Type B pancreatic cell (in vitro differentiated cells): ENCODE measurements around the gene SNX30. TPM values are rescaled to one million over a fixed set of nuclear protein-coding genes. Genes with fewer than 3 reads are reported as not detected.

ENCODE experiments used
- DNase-seq: peaks from one replicate; pipeline ENCODE4 v3.0.0; 2021; ENCODE audit warnings: mixed read lengths; ENCODE audit not compliant: unreplicated experiment; ENCODE audit errors: extremely low spot score
- H3K27ac Mint-ChIP-seq: 2 replicates; pipeline ENCODE4 v1.8.0; 2021; ENCODE audit warnings: mild to moderate bottlenecking, mixed read lengths
- H3K27me3 Mint-ChIP-seq: 2 replicates; pipeline ENCODE4 v1.8.0; 2021; ENCODE audit warnings: mixed read lengths
- H3K36me3 Mint-ChIP-seq: 2 replicates; pipeline ENCODE4 v1.8.0; 2021; ENCODE audit warnings: mixed read lengths
- H3K4me1 Mint-ChIP-seq: one replicate; pipeline ENCODE4 v1.8.0; 2021; ENCODE audit warnings: mixed read lengths; ENCODE audit not compliant: unreplicated experiment
- H3K4me3 Mint-ChIP-seq: 2 replicates; pipeline ENCODE4 v1.8.0; 2021; ENCODE audit warnings: mild to moderate bottlenecking, mixed read lengths
- H3K9me3 Mint-ChIP-seq: 2 replicates; pipeline ENCODE4 v1.8.0; 2021; ENCODE audit warnings: mixed read lengths
- CTCF ChIP-seq: fragments of 200-600 bp; sonication (generic); conservative IDR thresholded peaks from 2 replicates; pipeline ENCODE4 v1.5.0; 2021; ENCODE audit warnings: antibody characterized with exemption, mild to moderate bottlenecking
- total RNA-seq: library from RNA; stranded (reverse); gene quantifications from 2 replicates; pipeline ENCODE4 v1.2.1, GENCODE V29; 2021; ENCODE audit warnings: low replicate concordance

The SNX30 gene
- total RNA-seq, 1 donor from 2014 or later = 10.6 TPM

GRCh38 chr9:112869917-112870316 lies 119.4 kb downstream of the SNX30 start:
- Mint-ChIP-seq H3K27me3 (no peaks in the 10 kb centered on the region), H3K4me1 (peaks cover 24% of the 10 kb centered on the region), H3K9me3 (peaks cover 6% of the 10 kb centered on the region), H3K36me3 (peaks cover 10% of the 10 kb centered on the region), H3K4me3 (peak overlapping the region; percentile 1), H3K27ac (peak overlapping the region; percentile 14)
- no peak for DNase-seq
- TF ChIP-seq CTCF = no peak

GRCh38 chr9:112870556-112870955 lies 120.0 kb downstream of the SNX30 start:
- no peaks in the 10 kb centered on the region for H3K27me3 Mint-ChIP-seq
- no peak for DNase-seq

GRCh38 chr9:112872019-112872418 lies 121.5 kb downstream of the SNX30 start:
- TF ChIP-seq CTCF = no peak
- peaks cover 15% of the 10 kb centered on the region for H3K36me3 Mint-ChIP-seq
- no peaks in the 10 kb centered on the region for H3K27me3 Mint-ChIP-seq
- H3K4me1 Mint-ChIP-seq = peaks cover 24% of the 10 kb centered on the region
- peak overlapping the region; percentile 13 for H3K27ac Mint-ChIP-seq
- H3K9me3 Mint-ChIP-seq = peaks cover 6% of the 10 kb centered on the region
- H3K4me3 Mint-ChIP-seq = no peak overlapping the region
- no peak for DNase-seq

More at GRCh38 chr9:112870556-112870955, 120.0 kb downstream of the SNX30 start:
- peaks cover 10% of the 10 kb centered on the region for H3K36me3 Mint-ChIP-seq
- no peak for TF ChIP-seq CTCF
- no peak overlapping the region for H3K27ac Mint-ChIP-seq
- no peak overlapping the region for H3K4me3 Mint-ChIP-seq
- H3K9me3 Mint-ChIP-seq = peaks cover 6% of the 10 kb centered on the region
- peaks cover 24% of the 10 kb centered on the region for H3K4me1 Mint-ChIP-seq

- no peaks in the 10 kb centered on the region for H3K9me3 Mint-ChIP-seq
- no peaks in the 10 kb centered on the region for H3K27me3 Mint-ChIP-seq
- no peak overlapping the region for H3K4me3 Mint-ChIP-seq
- no peak for DNase-seq
- H3K4me1 Mint-ChIP-seq = peaks cover 14% of the 10 kb centered on the region
- no peak overlapping the region for H3K27ac Mint-ChIP-seq
- H3K36me3 Mint-ChIP-seq = peaks cover 11% of the 10 kb centered on the region
- no peak for TF ChIP-seq CTCF
Measured at GRCh38 chr9:112873773-112874405, 123.3 kb downstream of the SNX30 start.

- no peaks in the 10 kb centered on the region for H3K27me3 Mint-ChIP-seq
- no peak overlapping the region for H3K4me3 Mint-ChIP-seq
- TF ChIP-seq CTCF = no peak
- peaks cover 8% of the 10 kb centered on the region for H3K36me3 Mint-ChIP-seq
- peaks cover 5% of the 10 kb centered on the region for H3K4me1 Mint-ChIP-seq
- no peaks in the 10 kb centered on the region for H3K9me3 Mint-ChIP-seq
- DNase-seq = no peak
- H3K27ac Mint-ChIP-seq = no peak overlapping the region
Measured at GRCh38 chr9:112878752-112879151, 128.2 kb downstream of the SNX30 start.

GRCh38 chr9:112880650-112881049 lies 130.1 kb downstream of the SNX30 start:
- peaks cover 11% of the 10 kb centered on the region for H3K4me1 Mint-ChIP-seq
- H3K27me3 Mint-ChIP-seq = no peaks in the 10 kb centered on the region
- no peak overlapping the region for H3K27ac Mint-ChIP-seq
- H3K4me3 Mint-ChIP-seq = no peak overlapping the region
- peaks cover 8% of the 10 kb centered on the region for H3K36me3 Mint-ChIP-seq
- no peaks in the 10 kb centered on the region for H3K9me3 Mint-ChIP-seq
- TF ChIP-seq CTCF = no peak
- no peak for DNase-seq
